AG10803 (cell line): ENCODE results near the gene SAMD13.

Experiments
- DNase-seq: peaks from one replicate; pipeline ENCODE4 v3.0.0; 2010; ENCODE audit warnings: low read depth
- H3K4me3 ChIP-seq: 2 replicates; pipeline ENCODE4 v1.5.1; 2011; ENCODE audit warnings: mild to moderate bottlenecking, low read length, control low read depth
- TF ChIP-seq, protein P1 (sequence below): conservative IDR thresholded peaks from 2 replicates; pipeline ENCODE4 v1.5.1; 2011; ENCODE audit warnings: mild to moderate bottlenecking, low read length, control low read depth, inconsistent platforms

Gene SAMD13, protein sequence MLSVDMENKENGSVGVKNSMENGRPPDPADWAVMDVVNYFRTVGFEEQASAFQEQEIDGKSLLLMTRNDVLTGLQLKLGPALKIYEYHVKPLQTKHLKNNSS

DNA sequence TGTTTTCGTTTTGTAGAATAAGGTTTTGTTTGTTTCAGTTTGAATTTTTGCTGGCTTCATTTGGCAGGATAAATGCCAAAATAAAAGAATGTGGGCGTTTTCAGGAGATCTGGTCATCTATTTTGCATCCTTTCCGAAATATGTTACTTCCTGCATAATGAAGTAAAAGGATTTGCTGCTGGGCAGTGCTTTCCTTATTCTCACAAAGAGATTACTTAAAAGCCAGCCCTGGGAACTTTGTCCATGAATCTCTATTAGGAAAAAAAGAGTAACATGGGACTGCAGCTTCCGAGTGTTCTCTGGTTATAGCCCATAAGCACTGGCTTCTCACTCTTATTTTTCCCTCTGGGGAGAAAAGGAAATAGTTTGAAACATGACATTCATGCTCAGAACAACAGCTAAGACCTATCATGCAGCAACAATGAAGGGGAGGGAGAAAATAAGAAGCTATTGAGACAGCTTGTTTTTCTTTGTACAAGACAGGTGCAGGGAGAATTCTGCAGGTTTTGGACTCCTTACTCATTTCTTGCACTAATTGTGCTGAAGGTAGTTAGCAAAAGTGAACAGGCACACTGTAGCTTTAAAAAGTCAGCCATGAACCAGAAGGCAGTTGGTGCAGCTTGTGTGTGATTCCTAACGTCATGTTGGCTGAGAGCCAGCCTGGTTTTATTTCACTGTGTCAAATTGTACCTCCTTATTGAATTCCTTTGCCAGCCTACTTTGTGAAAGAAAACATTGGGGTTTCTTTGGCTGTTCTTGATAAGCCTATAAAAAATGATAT is at the start of gene SAMD13:
TSS of gene SAMD13 (plus strand) at position 705 of the 781 bp plus-strand sequence. CDS start 1,527 bp downstream, outside the sequence.
- peak; percentile 45 for DNase-seq
- TF ChIP-seq, protein P1, sequence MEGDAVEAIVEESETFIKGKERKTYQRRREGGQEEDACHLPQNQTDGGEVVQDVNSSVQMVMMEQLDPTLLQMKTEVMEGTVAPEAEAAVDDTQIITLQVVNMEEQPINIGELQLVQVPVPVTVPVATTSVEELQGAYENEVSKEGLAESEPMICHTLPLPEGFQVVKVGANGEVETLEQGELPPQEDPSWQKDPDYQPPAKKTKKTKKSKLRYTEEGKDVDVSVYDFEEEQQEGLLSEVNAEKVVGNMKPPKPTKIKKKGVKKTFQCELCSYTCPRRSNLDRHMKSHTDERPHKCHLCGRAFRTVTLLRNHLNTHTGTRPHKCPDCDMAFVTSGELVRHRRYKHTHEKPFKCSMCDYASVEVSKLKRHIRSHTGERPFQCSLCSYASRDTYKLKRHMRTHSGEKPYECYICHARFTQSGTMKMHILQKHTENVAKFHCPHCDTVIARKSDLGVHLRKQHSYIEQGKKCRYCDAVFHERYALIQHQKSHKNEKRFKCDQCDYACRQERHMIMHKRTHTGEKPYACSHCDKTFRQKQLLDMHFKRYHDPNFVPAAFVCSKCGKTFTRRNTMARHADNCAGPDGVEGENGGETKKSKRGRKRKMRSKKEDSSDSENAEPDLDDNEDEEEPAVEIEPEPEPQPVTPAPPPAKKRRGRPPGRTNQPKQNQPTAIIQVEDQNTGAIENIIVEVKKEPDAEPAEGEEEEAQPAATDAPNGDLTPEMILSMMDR = no peak
- H3K4me3 ChIP-seq = peak within 1 kb of the TSS; percentile 26

DNA sequence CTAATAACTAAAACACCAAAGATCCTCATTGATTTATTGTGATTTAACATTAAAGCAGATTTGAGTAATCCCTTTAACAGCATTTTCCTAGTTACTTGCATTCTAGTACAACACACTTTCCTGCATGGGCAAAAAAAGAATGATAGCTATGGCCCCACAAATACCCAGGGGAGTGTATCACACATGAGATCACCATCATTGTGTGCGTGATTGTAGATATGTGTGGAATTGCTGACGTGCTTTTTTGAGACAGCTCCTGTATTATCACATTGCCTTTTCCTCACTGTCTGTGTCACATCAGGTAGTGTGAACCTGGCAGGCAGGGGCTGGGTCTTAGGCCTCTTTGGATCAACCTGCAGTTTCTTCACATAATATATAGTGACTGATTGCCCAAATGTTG is 48.5 kb upstream of the SAMD13 start:
- TF ChIP-seq, protein P1 = no peak
- DNase-seq = peak; percentile 81
- no peak overlapping the region for H3K4me3 ChIP-seq

DNA sequence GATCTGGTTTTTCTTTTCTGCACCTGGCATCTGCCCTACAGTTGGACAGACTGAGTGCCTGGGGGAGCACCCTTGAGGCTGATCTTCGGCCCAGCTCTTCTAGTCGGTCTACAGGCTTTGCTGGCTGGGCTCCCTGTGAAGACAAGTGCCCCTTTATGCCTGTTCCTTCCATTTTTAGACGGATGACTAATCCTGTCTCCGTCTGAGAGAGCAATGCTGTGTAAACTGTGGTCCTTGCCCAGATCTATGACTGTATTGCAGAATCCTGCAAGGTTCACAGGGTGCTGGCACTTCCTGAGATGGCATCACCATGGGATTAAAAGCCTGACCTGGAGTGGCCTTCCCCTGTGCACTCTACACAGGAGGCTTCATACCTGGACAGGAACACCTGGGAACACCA is 47.6 kb upstream of the SAMD13 start:
- peak; percentile 83 for DNase-seq
- TF ChIP-seq, protein P1 = no peak
- no peak overlapping the region for H3K4me3 ChIP-seq

DNA sequence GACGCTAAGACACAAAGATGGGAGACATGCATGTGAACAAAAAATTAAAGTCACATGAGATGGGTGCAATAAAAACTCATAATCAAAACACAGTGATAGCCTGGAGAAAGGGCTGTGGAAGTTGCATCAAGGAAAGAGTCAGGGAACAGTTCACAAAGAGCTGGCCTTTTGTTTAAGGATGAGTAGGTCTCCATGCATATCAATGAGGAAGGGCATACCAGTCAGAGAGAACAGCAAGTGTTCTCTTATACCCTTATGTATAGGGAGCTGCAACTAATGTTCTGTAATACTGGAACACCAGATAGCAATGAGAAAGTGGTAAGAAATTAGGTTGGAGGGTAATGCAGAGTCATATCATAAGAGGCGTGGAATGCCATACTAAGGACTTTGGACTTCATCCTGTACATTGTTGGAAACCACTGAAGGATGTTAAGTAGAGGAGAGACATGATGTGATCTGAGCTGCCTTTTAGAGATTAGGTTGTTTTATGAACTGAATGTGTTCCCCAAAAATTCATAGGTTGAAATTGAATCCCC is 46.7 kb upstream of the SAMD13 start:
- no peak for DNase-seq
- H3K4me3 ChIP-seq = no peak overlapping the region
- TF ChIP-seq, protein P1 = no peak

DNA sequence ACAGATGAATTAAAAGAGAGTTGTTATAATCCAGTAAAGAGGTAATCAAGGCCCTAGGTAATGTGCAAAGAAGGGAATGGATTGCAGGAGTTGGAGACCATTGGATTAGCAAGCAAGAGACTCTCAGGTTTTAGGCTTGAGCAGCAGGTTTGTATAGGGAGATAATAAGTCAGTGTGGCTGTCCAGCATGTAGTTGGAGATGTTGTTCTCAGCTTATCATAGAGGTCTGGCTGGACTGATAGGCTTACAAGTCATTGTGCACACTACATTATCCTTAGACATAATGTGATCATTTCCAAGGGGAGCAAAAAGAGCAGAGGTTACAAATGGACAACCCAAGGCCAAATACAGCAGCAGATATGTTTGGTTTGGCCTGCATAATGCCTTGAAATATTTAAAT is 45.9 kb upstream of the SAMD13 start:
- no peak overlapping the region for H3K4me3 ChIP-seq
- TF ChIP-seq, protein P1 = no peak
- DNase-seq = no peak

DNA sequence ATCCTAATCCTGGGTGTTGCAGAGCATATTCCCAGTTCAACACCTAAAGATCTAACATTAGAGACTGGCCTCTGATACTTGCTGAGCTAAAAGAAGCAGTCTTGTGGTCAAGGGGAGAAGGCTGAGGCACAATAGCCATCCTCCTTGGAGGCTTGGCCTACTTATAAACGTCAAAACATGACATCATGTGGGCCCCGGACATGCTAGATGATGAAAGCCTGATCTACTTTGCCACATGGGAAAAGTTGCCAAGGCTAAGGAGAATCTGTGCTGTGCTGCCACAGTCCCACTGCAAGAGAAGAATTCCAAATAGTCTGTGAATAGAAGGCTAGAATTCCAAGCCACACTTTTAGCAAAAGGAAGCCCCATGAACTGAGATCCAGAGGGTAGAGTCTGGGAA is 43.9 kb upstream of the SAMD13 start:
- no peak overlapping the region for H3K4me3 ChIP-seq
- DNase-seq = peak; percentile 13
- TF ChIP-seq, protein P1 = no peak

DNA sequence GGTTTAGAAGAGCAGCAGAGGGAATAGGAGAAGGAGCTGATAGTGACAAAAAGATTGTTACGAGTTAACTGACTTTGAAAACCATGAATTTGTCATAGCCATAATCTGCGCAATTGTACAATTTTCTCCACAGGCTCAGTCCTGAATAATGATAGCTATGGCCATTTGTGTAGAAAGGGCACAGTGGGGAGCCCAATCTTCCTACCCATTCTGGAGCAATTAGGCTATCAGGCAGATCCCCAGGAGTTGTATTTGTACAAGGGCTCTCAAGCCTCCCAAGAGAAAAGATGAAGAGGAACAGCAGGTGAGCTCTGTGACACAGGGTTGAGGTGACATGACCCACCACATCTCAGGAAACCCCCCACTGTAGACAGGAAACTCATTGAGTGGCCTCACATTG is 42.1 kb upstream of the SAMD13 start:
- no peak for DNase-seq
- H3K4me3 ChIP-seq = no peak overlapping the region
- TF ChIP-seq, protein P1 = no peak
